ENCODE results near the gene DEPDC7. TPM values are rescaled to one million over a fixed set of nuclear protein-coding genes. Genes with fewer than 3 reads are reported as not detected.

DEPDC7 gene
- total and polyA plus RNA-seq, 2 of the 4 experiments (the other 2 are of a cell fraction) = 7.4 to 9.7 TPM

- H3K27me3 ChIP-seq (ENCODE audit: control insufficient read depth, insufficient read depth, low read length) = no peaks in the 10 kb centered on the region
- H2BK20ac ChIP-seq (ENCODE audit: low read depth, low read length) = no peak overlapping the region
- no peak overlapping the region for H4K91ac ChIP-seq (ENCODE audit: insufficient read depth, low read depth, low read length)
- peaks cover 5% of the 10 kb centered on the region for H3K4me1 ChIP-seq (ENCODE audit: control insufficient read depth, insufficient read depth, low read length)
- no peak overlapping the region for H4K8ac ChIP-seq (ENCODE audit: low read depth in 2 of 2, low read length in 2 of 2)
- H3K18ac ChIP-seq (ENCODE audit: low read depth, low read length) = no peak overlapping the region
- 92% methylated on average over 2 of the region's 6 CpGs; no CpG with 5 or more reads in 1 of the 2 experiments for WGBS, 2 experiments (ENCODE audit: extremely low coverage in 2 of 2, insufficient read length in 1 of 2)
- TF ChIP-seq CTCF (conservative IDR thresholded peaks at IDR 0.05; ENCODE audit: low read depth, low read length) (no peak), MAZ (IDR thresholded peaks at IDR 0.05; ENCODE audit: borderline replicate concordance, low read depth, low read length) (no peak), CEBPB (IDR thresholded peaks at IDR 0.05; ENCODE audit: low read depth, low read length) (no peak), RFX5 (IDR thresholded peaks at IDR 0.05; ENCODE audit: low read depth, low read length) (no peak), MAFK (IDR thresholded peaks at IDR 0.05; ENCODE audit: low read depth, low read length) (no peak), ELK1 (IDR thresholded peaks at IDR 0.05; ENCODE audit: borderline replicate concordance, low read depth, low read length) (no peak)
- H4K20me1 ChIP-seq (ENCODE audit: insufficient read depth, low read length) = no peaks in the 10 kb centered on the region
- H2BK15ac ChIP-seq (ENCODE audit: low read depth, low read length) = no peak overlapping the region
- ChIA-PET CTCF (no interaction called here), POLR2A (ENCODE audit: unreplicated experiment) (no interaction called here)
- ATAC-seq (ENCODE audit: low read depth) (no peak), DNase-seq (no peak)
- H4K5ac ChIP-seq (ENCODE audit: low read depth, low read length) = no peak overlapping the region
- peaks cover 9 to 29% of the 10 kb centered on the region in 2 experiments; a peak in 3 of 4 replicates for H3K79me1 ChIP-seq (ENCODE audit: low read depth in 1 of 2, low read length in 2 of 2)
- no TSS peak for BruUV-seq (replicated peaks)
- no peak overlapping the region for H3K9ac ChIP-seq (ENCODE audit: low read depth, low read length)
- no peak overlapping the region for H2BK120ac ChIP-seq (ENCODE audit: low read depth, low read length)
- H3K9me3 ChIP-seq (ENCODE audit: control insufficient read depth, insufficient read depth, low read length) = no peaks in the 10 kb centered on the region
- no peak overlapping the region for H3K4ac ChIP-seq (ENCODE audit: low read depth, low read length)
- no peak overlapping the region for H3K23ac ChIP-seq (ENCODE audit: low read depth, low read length)
- H3K56ac ChIP-seq (ENCODE audit: extremely low read depth, insufficient read depth, low read length) = no peak overlapping the region
- in situ Hi-C loops (cut with MboI; ENCODE audit: low sequenced_read_pairs) (no loop called here), dilution Hi-C loops (cut with HindIII; ENCODE audit: low sequenced_read_pairs, unreplicated experiment) (no loop called here), intact Hi-C loops (cut with micrococcal nuclease) (loop anchor here (5.0 kb wide), 1 partner anchor 57 kb away; no protein-coding TSS in a partner anchor)
- no peak overlapping the region for H2AK5ac ChIP-seq (ENCODE audit: low read depth, low read length)
- H3K4me2 ChIP-seq (ENCODE audit: low read depth, low read length) = no peak overlapping the region
- no peak overlapping the region for H2BK5ac ChIP-seq (ENCODE audit: low read depth, low read length, poor library complexity, severe bottlenecking)
- H3K4me3 ChIP-seq (ENCODE audit: insufficient read depth, low read depth, low read length) = no peak overlapping the region
- H3K36me3 ChIP-seq (ENCODE audit: control insufficient read depth, insufficient read depth, low read length) = no peaks in the 10 kb centered on the region
- H2AK9ac ChIP-seq (replicated peaks; ENCODE audit: low read depth, low read length, poor library complexity) = no peak overlapping the region
- H3K27ac ChIP-seq (ENCODE audit: insufficient read depth, low read length) = no peak overlapping the region
- H3K9me1 ChIP-seq (ENCODE audit: insufficient read depth, low read length) = 0 out of 2 replicates have a peak, but pooled peaks cover 5% of the 10 kb centered on the region
- H3K14ac ChIP-seq (replicated peaks; ENCODE audit: low read depth, low read length) = no peak overlapping the region
- no peak overlapping the region for H2AFZ ChIP-seq (replicated peaks; ENCODE audit: low read length, poor library complexity)
Measured at GRCh38 chr11:33018840-33019239, 3.2 kb downstream of the DEPDC7 start.

All from IMR-90 (cell line).